ENCODE results near the gene LGALS7.

LGALS7 gene

DNA sequence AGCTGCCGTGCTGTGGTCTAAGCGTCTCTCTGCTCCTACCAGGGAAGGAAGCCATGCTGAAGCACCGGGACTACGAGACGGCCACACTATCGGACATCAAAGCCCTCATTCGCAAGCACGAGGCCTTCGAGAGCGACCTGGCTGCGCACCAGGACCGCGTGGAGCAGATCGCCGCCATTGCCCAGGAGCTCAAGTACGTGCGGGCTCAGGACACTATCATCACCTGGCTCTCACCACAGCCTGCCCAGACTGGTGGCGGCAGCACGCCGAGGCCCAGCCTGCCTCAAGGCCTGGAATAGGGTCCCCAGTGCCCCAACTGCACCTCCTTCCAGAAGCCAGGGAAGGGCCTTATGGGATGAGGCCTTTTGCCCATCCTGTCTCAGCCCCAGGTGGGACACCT, 51.8 kb downstream of the LGALS7 start:
- no peaks in the 10 kb centered on the region for H3K27me3 ChIP-seq (ENCODE audit: insufficient read depth, poor library complexity, severe bottlenecking)
- H3K4me3 ChIP-seq (ENCODE audit: severe bottlenecking) = no peak overlapping the region
- H3K27ac ChIP-seq (ENCODE audit: poor library complexity, severe bottlenecking) = no peak overlapping the region
- H3K4me1 ChIP-seq (ENCODE audit: insufficient read depth, poor library complexity, severe bottlenecking) = no peaks in the 10 kb centered on the region
- ATAC-seq (ENCODE audit: low read depth) (no peak), DNase-seq (ENCODE audit: low spot score) (no peak)
- H3K9me3 ChIP-seq (ENCODE audit: severe bottlenecking) = no peaks in the 10 kb centered on the region
- H3K36me3 ChIP-seq (ENCODE audit: low read depth) = peaks cover 100% of the 10 kb centered on the region
- TF ChIP-seq CTCF (IDR thresholded peaks at IDR 0.05; ENCODE audit: poor library complexity, severe bottlenecking) = no peak

Measured in RWPE2 (cell line).